HepG2 (cell line): ENCODE data around the gene ZFTA.

ENCODE experiments used
- ZBTB33 ChIP-seq: sonication (generic); formaldehyde crosslinking; IDR thresholded peaks from 2 replicates; pipeline ENCODE4 v1.4.0; 2020; ENCODE audit warnings: missing genetic modification reagents
- ZNF335 ChIP-seq: sonication (generic); formaldehyde crosslinking; IDR thresholded peaks from 2 replicates; pipeline ENCODE4 v1.4.0; 2020; ENCODE audit warnings: missing genetic modification reagents
- ZSCAN25 ChIP-seq: sonication (generic); formaldehyde crosslinking; IDR thresholded peaks from 2 replicates; pipeline ENCODE4 v1.8.0; 2022; ENCODE audit warnings: mild to moderate bottlenecking, missing genetic modification reagents

DNA sequence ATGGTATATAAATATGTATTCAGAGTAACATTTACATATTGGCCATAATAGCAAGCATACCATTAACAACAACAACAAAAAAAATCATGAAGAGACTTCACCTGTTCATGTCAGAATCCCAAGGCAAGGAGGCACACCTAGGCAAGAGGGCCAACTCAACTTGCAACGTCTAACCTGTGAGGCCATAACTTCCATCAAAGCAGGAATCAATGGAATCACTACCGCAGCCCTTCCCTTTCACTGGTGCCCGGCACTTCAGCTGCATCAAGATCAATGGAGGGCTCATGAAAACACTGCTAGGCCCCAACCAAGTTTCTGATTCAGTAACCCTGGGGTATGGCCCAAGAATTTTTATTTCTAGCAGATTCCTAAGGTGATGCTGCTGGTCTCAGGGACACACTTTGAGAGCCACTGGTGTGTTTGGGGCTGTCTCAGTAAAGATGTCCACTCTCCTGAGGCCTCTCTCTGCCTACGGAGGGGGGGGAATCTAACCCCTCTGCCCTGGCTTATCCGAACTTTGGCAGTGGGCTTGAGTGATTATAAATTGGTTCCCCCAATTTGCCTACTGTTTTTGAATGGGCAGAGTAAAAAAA, 8.0 kb downstream of the ZFTA start:
- TF ChIP-seq ZBTB33 (CRISPR knock-in tag) (no peak), ZSCAN25 (CRISPR knock-in tag) (no peak), ZNF335 (no peak)
